Spleen (tissue), 7 donors: ENCODE measurements around the gene CDKN2A.

Experiments used
- POLR2A ChIP-seq, 3 donors: fragments of 450-650 bp; IDR thresholded peaks; one replicate each; pipeline ENCODE4 v1.5.1; 2017; ENCODE audit warnings: antibody characterized with exemption in 3 of 3, mild to moderate bottlenecking in 1 of 3
- POLR2AphosphoS5 ChIP-seq, 3 donors: sonication (generic); formaldehyde crosslinking; IDR thresholded peaks; one replicate each; pipeline ENCODE4 v1.5.1; 2017; ENCODE audit warnings: antibody characterized with exemption in 3 of 3
- TF ChIP-seq, protein P1 (sequence below), 11 experiments: fragments of 200-600 bp in 7 of 11; fragments of 450-650 bp in 4 of 11; sonication (generic) in 4 of 11; IDR thresholded peaks in 8 of 11; conservative IDR thresholded peaks in 3 of 11; 1 replicate in 7 of 11; 2 replicates in 4 of 11; pipeline versions ENCODE4 v1.4.0 to v1.8.0; 2016 to 2021; ENCODE audit warnings: antibody characterized with exemption in 11 of 11, inconsistent platforms in 4 of 11, mild to moderate bottlenecking in 1 of 11
- donor health status: DM: no; HTN: no; CAD: no; lungs with moderate emphysema.
- donor health status: DM: no; HTN: no; CAD: no.
- donor health status: DM: no; HTN: no; CAD: no.

DNA sequence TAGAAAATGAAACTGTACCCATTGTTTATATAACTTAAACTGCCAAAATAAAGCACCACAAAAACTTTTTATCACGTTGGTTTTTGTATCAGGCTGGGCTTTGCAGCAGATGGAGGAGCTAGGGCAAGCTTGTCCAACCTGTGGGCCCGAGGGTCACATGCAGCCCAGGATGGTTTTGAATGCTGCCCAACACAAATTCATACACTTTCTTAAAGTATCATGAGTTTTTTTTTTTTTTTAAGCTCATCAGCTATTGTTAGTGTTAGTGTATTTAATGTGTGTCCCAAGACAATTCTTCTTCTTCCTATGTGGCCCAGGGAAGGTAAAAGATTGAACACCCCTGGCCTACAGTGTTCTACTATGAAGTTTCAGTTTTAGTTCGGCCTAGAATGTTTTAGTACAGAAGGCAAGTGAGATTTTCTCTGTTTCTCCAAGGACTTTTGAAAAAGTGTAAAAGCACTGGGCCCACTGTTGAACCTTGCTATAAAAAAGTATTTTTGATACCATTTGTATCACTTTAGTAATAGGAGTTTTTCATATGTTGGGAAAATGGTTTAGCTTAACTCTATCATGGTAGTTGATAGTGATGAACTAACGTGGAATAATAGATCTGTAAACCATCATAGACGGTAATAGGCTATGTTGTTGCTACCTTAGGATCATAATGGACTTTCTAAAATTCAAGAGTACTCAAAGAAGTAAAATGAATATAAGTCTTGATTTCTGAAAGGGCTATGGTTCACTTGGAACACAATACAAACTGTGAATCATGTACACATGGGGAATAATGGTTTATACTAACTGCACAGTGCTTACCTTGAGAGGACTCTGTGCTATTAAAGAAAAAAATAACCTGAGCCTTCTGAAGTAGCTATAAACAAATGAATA lies 2.9 kb downstream of the CDKN2A start:
- TF ChIP-seq, protein P1, sequence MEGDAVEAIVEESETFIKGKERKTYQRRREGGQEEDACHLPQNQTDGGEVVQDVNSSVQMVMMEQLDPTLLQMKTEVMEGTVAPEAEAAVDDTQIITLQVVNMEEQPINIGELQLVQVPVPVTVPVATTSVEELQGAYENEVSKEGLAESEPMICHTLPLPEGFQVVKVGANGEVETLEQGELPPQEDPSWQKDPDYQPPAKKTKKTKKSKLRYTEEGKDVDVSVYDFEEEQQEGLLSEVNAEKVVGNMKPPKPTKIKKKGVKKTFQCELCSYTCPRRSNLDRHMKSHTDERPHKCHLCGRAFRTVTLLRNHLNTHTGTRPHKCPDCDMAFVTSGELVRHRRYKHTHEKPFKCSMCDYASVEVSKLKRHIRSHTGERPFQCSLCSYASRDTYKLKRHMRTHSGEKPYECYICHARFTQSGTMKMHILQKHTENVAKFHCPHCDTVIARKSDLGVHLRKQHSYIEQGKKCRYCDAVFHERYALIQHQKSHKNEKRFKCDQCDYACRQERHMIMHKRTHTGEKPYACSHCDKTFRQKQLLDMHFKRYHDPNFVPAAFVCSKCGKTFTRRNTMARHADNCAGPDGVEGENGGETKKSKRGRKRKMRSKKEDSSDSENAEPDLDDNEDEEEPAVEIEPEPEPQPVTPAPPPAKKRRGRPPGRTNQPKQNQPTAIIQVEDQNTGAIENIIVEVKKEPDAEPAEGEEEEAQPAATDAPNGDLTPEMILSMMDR (IDR thresholded peaks at IDR 0.05 in 8 of 11, conservative IDR thresholded peaks at IDR 0.05 in 3 of 11) = no peak
- no peak for TF ChIP-seq POLR2AphosphoS5 (IDR thresholded peaks at IDR 0.05)
- TF ChIP-seq POLR2A (IDR thresholded peaks at IDR 0.05) = no peak
